Kidney (tissue), 14 donors: ENCODE results near the gene ARHGAP42. TPM values are rescaled to one million over a fixed set of nuclear protein-coding genes. Genes with fewer than 3 reads are reported as not detected.

Experiments used
- DNase-seq, 5 donors: peaks; one replicate each; pipeline ENCODE4 v3.0.0-alpha.2; 2013 to 2020
- FAIRE-seq: peaks from 2 replicates; lab custom pipeline; 2012; peaks lifted over from hg19 to GRCh38; lab: Jason Lieb, UNC
- H3K27ac ChIP-seq, 2 donors: one replicate each; pipeline ENCODE4 v1.7.0; 2013; ENCODE audit warnings: low read depth in 2 of 2, low read length in 2 of 2, inconsistent platforms in 1 of 2
- H3K27me3 ChIP-seq: one replicate; pipeline ENCODE4 v1.7.1; 2013; ENCODE audit warnings: low read length, inconsistent platforms; ENCODE audit not compliant: control insufficient read depth, insufficient read depth
- H3K36me3 ChIP-seq, 3 donors: one replicate each; pipeline versions ENCODE4 v1.7.0 to v1.7.1; 2013; ENCODE audit warnings: low read length in 3 of 3, control low read depth in 1 of 3, inconsistent platforms in 1 of 3; ENCODE audit not compliant: insufficient read depth in 3 of 3, control insufficient read depth in 2 of 3
- H3K4me1 ChIP-seq, 3 donors: one replicate each; pipeline versions ENCODE4 v1.7.0 to v1.7.1; 2013; ENCODE audit warnings: low read length in 3 of 3, inconsistent platforms in 1 of 3, low read depth in 1 of 3; ENCODE audit not compliant: control insufficient read depth in 2 of 3, insufficient read depth in 2 of 3
- H3K4me3 ChIP-seq, 3 donors: one replicate each; pipeline versions ENCODE4 v1.7.0 to v1.8.1; 2013; ENCODE audit warnings: low read length in 3 of 3, control low read depth in 1 of 3, inconsistent platforms in 1 of 3
- H3K9ac ChIP-seq, 3 donors: one replicate each; pipeline versions ENCODE4 v1.7.0 to v1.7.1; 2013; ENCODE audit warnings: low read length in 3 of 3, control low read depth in 1 of 3, inconsistent platforms in 1 of 3
- H3K9me3 ChIP-seq, 3 donors: one replicate each; pipeline versions ENCODE4 v1.7.0 to v1.7.1; 2013; ENCODE audit warnings: low read length in 3 of 3, control low read depth in 1 of 3, inconsistent platforms in 1 of 3; ENCODE audit not compliant: control insufficient read depth in 2 of 3, insufficient read depth in 1 of 3
- CTCF ChIP-seq: IDR thresholded peaks from 3 replicates; pipeline ENCODE4 v1.5.1; 2012; ENCODE audit warnings: mild to moderate bottlenecking, moderate library complexity, borderline replicate concordance; ENCODE audit not compliant: insufficient read depth; ENCODE audit errors: extremely low read depth
- intact Hi-C: fragments of 100-400 bp; cut with DNase I; formaldehyde crosslinking; loops from one replicate; pipeline ENCODE4 v1.11.1; 2022
- polyA plus RNA-seq: library from polyadenylated mRNA; stranded (reverse); fragments of 350-450 nt; fragmentation: Illumina TruSeq; extraction: RNeasy Lipid Tissue Mini Kit (QIAGEN cat#74804); gene quantifications from one replicate; pipeline ENCODE4 v1.2.3, GENCODE V29; 2014; ENCODE audit warnings: low read depth, low replicate concordance; ENCODE audit not compliant: insufficient read depth
- total RNA-seq: library from RNA; stranded (reverse); fragmentation: NEBNext Ultra II Directional; extraction: Animal tissue kit (Norgen Biotek cat#: 25700); gene quantifications from one replicate; pipeline ENCODE4 v1.2.1, GENCODE V29; 2021
- donor health status: control.
- donor health status: control.
- donor health status: control.
- donor health status: control.
- donor health status: control.
- donor health status: DM: yes; HTN: yes; CAD: no.
- donor health status: Normal renal cell carcinoma (clear cell type).

ARHGAP42 gene
- total and polyA plus RNA-seq, 2 donors from 2014 or later, result 4.2 to 18.9 TPM

GRCh38 chr11:100684101-100685065, 2.7 kb upstream of the ARHGAP42 start:
- Histone ChIP-seq H3K9ac (no peak overlapping the region), H3K27ac (no peak overlapping the region)
- intact Hi-C loops, result no loop called here

GRCh38 chr11:100686476-100687053, 523 bp upstream of the ARHGAP42 start:
- FAIRE-seq, result no peak
- intact Hi-C loops, result no loop called here
- TF ChIP-seq CTCF, result no peak
- no peaks in the 10 kb centered on the region for H3K36me3 ChIP-seq
- H3K9me3 ChIP-seq, result no peaks in the 10 kb centered on the region
- H3K9ac ChIP-seq, result peak overlapping the region; percentile 42 to 59 (median 56)
- peak in 2 of 5 donors; percentile 31 to 40 for DNase-seq
- peak overlapping the region; percentile 50 to 88 (median 51) for H3K4me3 ChIP-seq
- peak overlapping the region; percentile 68 to 87 for H3K27ac ChIP-seq
- H3K4me1 ChIP-seq, result no peaks in the 10 kb centered on the region
- H3K27me3 ChIP-seq, result no peaks in the 10 kb centered on the region

More at GRCh38 chr11:100684101-100685065, 2.7 kb upstream of the ARHGAP42 start:
- H3K9me3 ChIP-seq, result no peaks in the 10 kb centered on the region
- no peak for TF ChIP-seq CTCF
- no peaks in the 10 kb centered on the region for H3K4me1 ChIP-seq
- H3K4me3 ChIP-seq, result no peak overlapping the region
- no peaks in the 10 kb centered on the region for H3K36me3 ChIP-seq
- FAIRE-seq, result no peak
- no peaks in the 10 kb centered on the region for H3K27me3 ChIP-seq
- no peak for DNase-seq

GRCh38 chr11:100687630-100688395, 725 bp downstream of the ARHGAP42 start:
- Histone ChIP-seq H3K27ac (peak overlapping the region; percentile 68 to 87), H3K9me3 (no peaks in the 10 kb centered on the region), H3K4me1 (peaks cover 0 to 2% (median 0%) of the 10 kb centered on the region in 3 donors), H3K27me3 (no peaks in the 10 kb centered on the region), H3K4me3 (peak overlapping the region; percentile 82 to 92 (median 88)), H3K36me3 (no peaks in the 10 kb centered on the region), H3K9ac (peak overlapping the region; percentile 60 to 84 (median 67))
- DNase-seq (peak; percentile 75 to 95 (median 83)), FAIRE-seq (no peak)
- intact Hi-C loops, result no loop called here
- peak; percentile 53 for TF ChIP-seq CTCF
